ENCODE measurements around the gene GPAM.

Gene GPAM

GRCh38 chr10:112137154-112137987 is 46.2 kb downstream of the GPAM start:
- H3K4me3 ChIP-seq (ENCODE audit: low read length), result no peak overlapping the region
- H3K27ac ChIP-seq (ENCODE audit: low read length), result no peak overlapping the region
- no peaks in the 10 kb centered on the region for H3K4me1 ChIP-seq (ENCODE audit: low read length)
- no peak overlapping the region for H3K4me2 ChIP-seq (ENCODE audit: low read depth, low read length)
- no peaks in the 10 kb centered on the region for H3K79me2 ChIP-seq (ENCODE audit: low read length)
- TF ChIP-seq CTCF (IDR thresholded peaks at IDR 0.05; ENCODE audit: low read length) (peak; percentile 91), EZH2 (optimal IDR thresholded peaks at IDR 0.05; ENCODE audit: low read depth, low read length) (no peak)
- H4K20me1 ChIP-seq (ENCODE audit: insufficient read depth, low read length), result no peaks in the 10 kb centered on the region
- no peak overlapping the region for H3K9ac ChIP-seq (ENCODE audit: low read length)
- no peaks in the 10 kb centered on the region for H3K36me3 ChIP-seq (replicated peaks; ENCODE audit: insufficient read depth, low read length)
- no peak overlapping the region for H2AFZ ChIP-seq (ENCODE audit: low read length)
- no peaks in the 10 kb centered on the region for H3F3A ChIP-seq (ENCODE audit: insufficient read depth, low read length)
- no peaks in the 10 kb centered on the region for H3K27me3 ChIP-seq (replicated peaks; ENCODE audit: insufficient read depth, low read length)
- H3K9me3 ChIP-seq (replicated peaks; ENCODE audit: insufficient read depth, low read length), result no peaks in the 10 kb centered on the region
- peak; percentile 56 for DNase-seq
- H3K9me2 ChIP-seq (replicated peaks; ENCODE audit: insufficient read depth, low read length), result no peaks in the 10 kb centered on the region

GRCh38 chr10:112136486-112137153 is 46.9 kb downstream of the GPAM start:
- no peaks in the 10 kb centered on the region for H4K20me1 ChIP-seq (ENCODE audit: insufficient read depth, low read length)

GRCh38 chr10:112135604-112136003 is 48.0 kb downstream of the GPAM start:
- no peaks in the 10 kb centered on the region for H3K4me1 ChIP-seq (ENCODE audit: low read length)
- TF ChIP-seq CTCF (IDR thresholded peaks at IDR 0.05; ENCODE audit: low read length), result no peak
- no peak overlapping the region for H2AFZ ChIP-seq (ENCODE audit: low read length)
- no peak overlapping the region for H3K27ac ChIP-seq (ENCODE audit: low read length)
- H3K9ac ChIP-seq (ENCODE audit: low read length), result no peak overlapping the region
- no peaks in the 10 kb centered on the region for H4K20me1 ChIP-seq (ENCODE audit: insufficient read depth, low read length)
- no peaks in the 10 kb centered on the region for H3K27me3 ChIP-seq (replicated peaks; ENCODE audit: insufficient read depth, low read length)
- no peaks in the 10 kb centered on the region for H3K9me2 ChIP-seq (replicated peaks; ENCODE audit: insufficient read depth, low read length)
- H3K4me2 ChIP-seq (ENCODE audit: low read depth, low read length), result no peak overlapping the region
- H3F3A ChIP-seq (ENCODE audit: insufficient read depth, low read length), result no peaks in the 10 kb centered on the region
- H3K79me2 ChIP-seq (ENCODE audit: low read length), result no peaks in the 10 kb centered on the region
- no peaks in the 10 kb centered on the region for H3K9me3 ChIP-seq (replicated peaks; ENCODE audit: insufficient read depth, low read length)
- H3K36me3 ChIP-seq (replicated peaks; ENCODE audit: insufficient read depth, low read length), result no peaks in the 10 kb centered on the region
- DNase-seq, result no peak
- H3K4me3 ChIP-seq (ENCODE audit: low read length), result no peak overlapping the region

More at GRCh38 chr10:112136486-112137153, 46.9 kb downstream of the GPAM start:
- H3K27me3 ChIP-seq (replicated peaks; ENCODE audit: insufficient read depth, low read length), result no peaks in the 10 kb centered on the region
- no peak overlapping the region for H3K9ac ChIP-seq (ENCODE audit: low read length)
- DNase-seq, result no peak
- H3K4me1 ChIP-seq (ENCODE audit: low read length), result no peaks in the 10 kb centered on the region
- H3K79me2 ChIP-seq (ENCODE audit: low read length), result no peaks in the 10 kb centered on the region
- TF ChIP-seq CTCF (IDR thresholded peaks at IDR 0.05; ENCODE audit: low read length) (no peak), EZH2phosphoT487 (IDR thresholded peaks at IDR 0.05; ENCODE audit: low read length) (no peak), EZH2 (optimal IDR thresholded peaks at IDR 0.05; ENCODE audit: low read depth, low read length) (no peak)
- no peak overlapping the region for H3K27ac ChIP-seq (ENCODE audit: low read length)
- H3K36me3 ChIP-seq (replicated peaks; ENCODE audit: insufficient read depth, low read length), result no peaks in the 10 kb centered on the region
- no peak overlapping the region for H2AFZ ChIP-seq (ENCODE audit: low read length)
- H3K9me3 ChIP-seq (replicated peaks; ENCODE audit: insufficient read depth, low read length), result no peaks in the 10 kb centered on the region
- no peaks in the 10 kb centered on the region for H3F3A ChIP-seq (ENCODE audit: insufficient read depth, low read length)
- H3K4me2 ChIP-seq (ENCODE audit: low read depth, low read length), result no peak overlapping the region
- H3K4me3 ChIP-seq (ENCODE audit: low read length), result no peak overlapping the region
- no peaks in the 10 kb centered on the region for H3K9me2 ChIP-seq (replicated peaks; ENCODE audit: insufficient read depth, low read length)

Data from MM.1S (cell line).